HG02938 (cell line): ENCODE results near the gene EMX2.

ENCODE experiments used
- ATAC-seq: cut with Tn5 transposase; IDR thresholded peaks from one replicate; pipeline ENCODE4 v1.9.1; 2021; ENCODE audit warnings: mild to moderate bottlenecking, moderate library complexity; ENCODE audit not compliant: unreplicated experiment

EMX2 gene

DNA sequence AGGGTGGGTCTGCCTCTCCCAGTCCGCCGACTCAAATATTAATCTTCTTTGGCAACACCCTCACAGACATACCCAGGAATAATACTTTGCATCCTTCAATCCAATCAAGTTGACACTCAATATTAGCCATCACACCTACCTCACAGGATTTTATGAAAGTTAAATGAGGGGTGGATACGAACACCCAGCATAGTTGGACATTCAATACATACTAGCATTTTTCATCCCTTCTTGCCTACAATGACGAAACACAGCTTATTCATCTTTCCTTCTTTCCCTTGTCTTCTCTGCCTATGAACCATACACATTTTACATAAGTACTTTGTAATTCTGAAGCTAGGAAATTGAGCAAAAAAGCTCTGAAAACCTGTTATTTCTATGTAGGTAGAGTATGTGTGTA lies 48.5 kb downstream of the EMX2 start:
- no peak for ATAC-seq

DNA sequence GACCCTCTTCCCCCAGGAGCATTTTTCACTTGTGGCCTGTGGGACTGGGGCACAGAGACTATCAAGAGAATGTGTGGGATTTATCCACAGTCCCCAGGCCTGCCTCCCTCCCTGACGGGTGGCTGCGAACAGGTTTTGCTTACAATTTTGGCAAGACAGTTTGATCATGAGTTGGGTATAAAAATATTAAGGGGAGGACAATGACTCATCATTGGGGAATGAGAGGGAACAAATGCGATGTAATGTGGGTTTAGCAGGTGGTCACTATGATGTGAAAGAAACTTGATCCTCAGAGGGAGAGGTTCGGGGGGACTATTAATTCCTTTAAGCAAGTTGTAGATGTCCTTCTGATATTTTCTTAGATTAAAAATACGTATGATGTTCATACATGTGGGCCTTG lies 52.2 kb downstream of the EMX2 start:
- no peak for ATAC-seq

DNA sequence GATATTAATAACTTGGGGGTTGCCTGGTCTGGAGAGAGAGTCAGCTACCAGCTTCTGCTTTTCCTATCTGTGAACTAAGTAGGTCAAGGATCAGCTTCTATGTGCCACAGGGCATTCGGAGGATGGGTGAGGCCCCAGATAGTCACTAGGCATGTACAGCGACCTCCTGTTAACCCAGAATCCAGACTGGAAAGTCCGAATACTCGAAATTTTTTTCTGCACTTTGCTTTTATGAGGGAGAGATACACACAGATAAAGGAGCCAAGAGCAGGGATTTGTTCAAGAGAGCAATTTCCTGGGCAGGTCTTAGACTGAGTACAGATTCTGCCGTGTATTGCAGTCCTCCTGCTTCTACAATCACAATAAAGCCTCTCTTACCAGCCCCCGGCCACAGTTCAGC lies 54.2 kb downstream of the EMX2 start:
- no peak for ATAC-seq

DNA sequence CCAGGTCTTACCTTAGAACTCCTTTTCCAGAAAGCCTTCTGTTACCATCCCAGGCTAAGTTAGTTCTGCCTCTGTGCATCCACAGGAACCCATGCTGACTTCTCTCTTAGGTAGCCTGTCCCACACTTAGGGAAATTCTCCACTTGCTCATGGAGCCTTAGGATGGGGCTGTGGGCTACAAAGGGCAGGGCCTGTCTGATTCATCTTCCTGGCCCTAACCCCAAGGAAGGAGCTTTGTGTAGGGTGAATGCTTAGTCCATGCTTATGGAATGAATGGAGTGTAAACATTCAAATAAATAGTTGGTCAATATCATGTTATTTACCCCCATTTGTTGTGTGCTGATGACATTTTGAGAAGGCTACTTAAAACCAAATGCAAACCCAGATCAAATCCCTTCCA lies 54.7 kb downstream of the EMX2 start:
- no peak for ATAC-seq
